Jurkat, Clone E6-1 (cell line): ENCODE data around the gene GYS1.

Experiments
- DNase-seq: peaks from one replicate; pipeline ENCODE4 v3.0.0-alpha.2; 2011; ENCODE audit warnings: low read depth, low spot score
- H3K4me3 ChIP-seq: 2 replicates; pipeline ENCODE4 v1.5.1; 2011; ENCODE audit warnings: mild to moderate bottlenecking, low read length, control low read depth, moderate library complexity

The GYS1 gene

DNA sequence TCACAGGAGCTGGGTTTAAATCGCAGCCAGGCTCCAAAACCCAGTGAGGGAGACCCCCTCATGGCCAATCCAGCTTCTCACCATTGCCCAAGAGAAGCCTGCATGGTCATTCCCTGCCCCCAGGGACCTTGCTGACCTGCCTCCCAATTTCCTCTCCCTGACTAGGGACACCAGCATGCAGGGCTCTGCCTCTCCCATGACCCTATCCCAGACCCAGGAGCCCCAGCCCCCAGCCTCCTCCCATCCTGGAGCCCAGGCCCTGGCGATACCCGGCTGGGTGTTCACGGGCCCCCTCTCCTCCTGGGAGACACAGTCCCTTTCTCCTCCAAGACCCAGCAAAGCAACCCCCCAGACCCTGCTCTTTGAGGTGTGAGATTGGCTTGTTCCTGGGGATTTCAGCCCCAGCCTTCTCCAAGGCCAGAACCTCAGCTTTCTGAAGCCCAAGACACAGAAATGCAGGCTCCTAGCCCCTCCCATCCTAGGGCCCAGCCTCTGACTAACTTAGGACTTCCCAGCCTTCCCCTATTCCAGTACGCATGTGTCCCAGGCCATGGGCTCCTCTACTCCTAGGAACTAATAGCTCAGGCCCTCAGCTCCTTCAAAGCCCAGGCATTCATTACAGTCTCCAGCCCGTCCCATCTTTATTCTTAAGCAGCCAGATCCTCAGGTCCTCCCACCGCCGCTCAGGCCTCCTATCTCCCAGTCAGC lies 1.1 kb downstream of the GYS1 start:
- peak overlapping the region; percentile 72 for H3K4me3 ChIP-seq
- no peak for DNase-seq

- H3K4me3 ChIP-seq, result no peak overlapping the region
- no peak for DNase-seq
These were observed 2.0 kb downstream of the GYS1 start for GRCh38 chr19:48991011-48991609.

- no peak for DNase-seq
- H3K4me3 ChIP-seq, result no peak overlapping the region
These were observed 2.7 kb downstream of the GYS1 start for GRCh38 chr19:48990400-48990799.

DNA sequence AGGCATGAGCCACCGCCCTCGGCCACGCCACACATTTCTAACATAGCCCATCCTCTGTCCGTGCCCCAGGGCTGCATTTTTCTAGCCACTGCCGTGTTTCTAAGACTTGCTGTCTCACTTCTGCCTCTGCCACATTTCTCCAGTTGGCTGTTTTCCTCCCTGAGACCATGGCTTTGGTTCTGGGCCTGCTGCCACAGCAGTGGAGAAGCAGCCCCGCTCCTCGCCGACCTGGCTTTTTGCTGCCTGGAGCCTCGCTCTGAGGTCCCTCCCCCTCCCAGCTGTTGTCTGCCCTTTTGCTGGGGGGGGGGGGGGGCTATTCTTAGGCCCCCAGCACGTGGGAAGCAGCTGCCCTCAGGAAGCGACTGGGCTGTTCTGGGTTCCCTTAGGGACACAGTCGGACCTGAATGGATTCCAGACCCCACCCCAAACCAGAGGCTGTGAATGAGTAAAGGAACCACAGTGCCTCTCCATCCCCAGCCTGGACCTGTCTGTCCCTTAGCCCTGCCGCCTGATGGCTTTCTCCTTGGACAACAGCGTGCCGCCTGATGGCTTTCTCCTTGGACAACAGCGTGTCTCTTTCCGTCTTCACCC lies 3.3 kb downstream of the GYS1 start:
- no peak overlapping the region for H3K4me3 ChIP-seq
- no peak for DNase-seq

GRCh38 chr19:48988860-48989259 lies 4.2 kb downstream of the GYS1 start:
- no peak for DNase-seq
- H3K4me3 ChIP-seq, result no peak overlapping the region

DNA sequence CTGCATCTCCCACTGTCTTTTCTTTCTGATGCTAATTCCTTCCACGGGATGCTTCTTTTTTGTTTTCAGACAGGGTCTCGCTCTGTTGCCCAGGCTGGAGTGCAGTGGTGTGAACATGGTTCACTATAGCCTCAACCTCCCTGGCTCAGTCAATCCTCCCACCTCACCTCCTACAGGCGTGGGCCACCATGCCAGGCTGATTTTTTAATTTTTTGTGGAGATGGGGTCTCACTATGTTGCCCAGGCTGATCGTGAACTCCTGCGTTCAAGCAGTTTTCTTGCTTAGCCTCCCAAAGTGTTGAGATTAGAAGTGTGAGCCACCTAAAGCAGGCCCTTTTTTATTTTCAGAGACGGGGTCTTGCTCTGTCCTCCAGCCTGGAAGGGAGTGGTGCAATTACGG lies 4.8 kb downstream of the GYS1 start:
- H3K4me3 ChIP-seq, result no peak overlapping the region
- DNase-seq, result no peak

DNA sequence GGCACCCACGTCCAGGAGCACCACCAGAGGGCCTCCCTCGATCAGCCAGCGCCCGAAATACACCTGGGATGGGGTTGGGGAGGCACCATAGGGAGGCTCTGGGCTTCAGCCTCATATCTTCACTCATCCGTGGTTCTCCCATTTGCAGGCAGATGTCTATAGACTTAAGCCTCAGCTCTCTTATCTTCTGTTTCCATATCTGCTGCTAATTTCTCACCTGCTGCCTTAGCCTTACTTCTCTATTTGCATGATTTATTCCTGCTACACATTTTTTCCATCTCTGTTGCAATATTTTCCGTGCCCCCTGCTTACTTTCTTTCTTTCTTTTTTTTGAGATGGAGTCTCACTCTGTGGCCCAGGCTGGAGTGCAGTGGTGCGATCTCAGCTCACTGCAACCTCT lies 5.8 kb downstream of the GYS1 start:
- no peak for DNase-seq
- no peak overlapping the region for H3K4me3 ChIP-seq

GRCh38 chr19:48986211-48986610 lies 6.9 kb downstream of the GYS1 start:
- no peak for DNase-seq
- H3K4me3 ChIP-seq, result no peak overlapping the region

GRCh38 chr19:48985711-48986110 lies 7.4 kb downstream of the GYS1 start:
- no peak overlapping the region for H3K4me3 ChIP-seq
- DNase-seq, result no peak

DNA sequence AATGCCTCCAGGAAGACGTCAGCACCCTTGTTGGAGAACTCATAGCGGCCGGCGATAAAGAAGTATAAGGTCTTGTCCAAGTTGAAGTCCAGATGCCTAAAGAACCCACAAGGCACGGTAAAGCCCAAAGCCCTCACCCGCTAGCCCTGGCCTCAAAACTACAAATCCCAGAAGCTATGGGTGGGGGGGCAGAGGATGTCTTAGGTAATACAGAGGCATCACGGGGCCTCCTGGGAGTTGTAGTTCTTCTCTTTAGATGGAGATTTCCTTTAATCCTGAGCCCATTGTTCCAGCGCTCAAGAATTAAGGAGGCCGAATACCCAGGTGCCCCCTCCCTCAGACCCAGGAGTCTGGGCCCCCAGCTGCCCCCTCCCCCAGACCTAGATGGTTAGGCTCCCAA lies 10.8 kb downstream of the GYS1 start:
- DNase-seq, result no peak
- H3K4me3 ChIP-seq, result no peak overlapping the region

- H3K4me3 ChIP-seq, result no peak overlapping the region
- DNase-seq, result no peak
These were observed 16.0 kb downstream of the GYS1 start for GRCh38 chr19:48977061-48977460.

DNA sequence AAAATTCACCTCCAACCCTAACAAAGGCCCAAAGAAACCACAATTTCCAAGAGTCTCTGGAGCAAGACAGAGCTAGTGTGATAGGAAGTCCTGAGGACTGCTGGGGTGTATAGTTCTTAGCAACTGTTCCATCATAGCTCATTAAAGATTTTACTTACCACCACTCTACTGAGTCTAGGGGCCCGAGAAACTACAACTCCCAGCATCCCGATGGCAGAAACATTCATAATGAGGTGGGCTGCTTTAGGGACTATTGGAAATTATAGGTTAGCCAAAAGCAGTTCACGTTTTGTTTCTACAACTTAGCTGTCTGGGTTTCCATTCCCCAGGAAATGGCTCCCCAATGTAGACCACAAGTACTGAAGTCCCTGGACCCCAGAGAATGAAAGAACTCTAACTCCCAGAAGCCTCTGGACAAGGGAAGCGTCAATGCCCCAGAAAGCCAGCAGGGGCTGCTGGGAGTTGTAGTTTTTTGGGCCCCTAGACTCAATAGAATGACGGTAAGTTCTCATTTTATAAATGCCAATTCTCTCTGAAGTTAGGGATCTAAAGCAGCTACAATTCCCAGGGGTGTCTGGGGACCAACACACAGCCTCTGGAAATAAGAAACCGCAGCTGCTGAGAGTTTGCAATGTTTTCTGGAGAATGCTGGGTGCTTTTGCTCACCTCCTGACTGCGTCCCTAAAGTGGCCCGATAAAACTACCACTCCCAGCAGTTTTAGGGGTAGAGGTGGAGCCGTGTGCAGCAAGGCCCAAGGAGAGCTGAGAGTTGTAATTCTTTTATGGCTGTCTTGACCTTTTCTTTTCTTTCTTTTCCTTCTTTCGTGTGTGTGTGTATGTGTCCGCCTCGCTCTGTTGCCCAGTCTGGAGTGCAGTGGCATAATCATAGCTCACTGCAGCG lies 16.9 kb downstream of the GYS1 start:
- no peak overlapping the region for H3K4me3 ChIP-seq
- peak; percentile 45 for DNase-seq

DNA sequence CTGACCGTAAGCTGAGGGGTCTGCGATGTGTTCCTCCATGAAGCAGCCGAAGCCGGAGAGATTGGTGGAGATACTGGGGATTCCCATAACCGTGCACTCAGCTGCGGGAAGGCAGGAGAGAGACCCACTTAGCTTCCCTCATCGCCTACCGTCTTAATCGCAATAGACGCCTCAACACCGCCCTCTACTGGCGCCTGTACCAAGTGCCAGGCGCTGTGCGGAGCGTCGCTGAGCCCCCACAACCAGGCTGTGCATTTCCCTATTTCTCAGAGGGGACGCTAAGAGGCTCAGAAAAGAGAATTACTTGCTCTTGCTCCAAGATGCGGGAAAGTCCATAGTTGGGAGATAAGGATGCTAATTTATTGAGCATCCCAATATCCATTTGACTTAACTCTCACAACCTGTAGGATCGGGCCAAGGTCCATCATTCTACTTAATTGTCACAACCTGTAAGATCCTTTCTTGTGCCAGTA lies 22.1 kb downstream of the GYS1 start:
- peak; percentile 70 for DNase-seq
- no peak overlapping the region for H3K4me3 ChIP-seq

DNA sequence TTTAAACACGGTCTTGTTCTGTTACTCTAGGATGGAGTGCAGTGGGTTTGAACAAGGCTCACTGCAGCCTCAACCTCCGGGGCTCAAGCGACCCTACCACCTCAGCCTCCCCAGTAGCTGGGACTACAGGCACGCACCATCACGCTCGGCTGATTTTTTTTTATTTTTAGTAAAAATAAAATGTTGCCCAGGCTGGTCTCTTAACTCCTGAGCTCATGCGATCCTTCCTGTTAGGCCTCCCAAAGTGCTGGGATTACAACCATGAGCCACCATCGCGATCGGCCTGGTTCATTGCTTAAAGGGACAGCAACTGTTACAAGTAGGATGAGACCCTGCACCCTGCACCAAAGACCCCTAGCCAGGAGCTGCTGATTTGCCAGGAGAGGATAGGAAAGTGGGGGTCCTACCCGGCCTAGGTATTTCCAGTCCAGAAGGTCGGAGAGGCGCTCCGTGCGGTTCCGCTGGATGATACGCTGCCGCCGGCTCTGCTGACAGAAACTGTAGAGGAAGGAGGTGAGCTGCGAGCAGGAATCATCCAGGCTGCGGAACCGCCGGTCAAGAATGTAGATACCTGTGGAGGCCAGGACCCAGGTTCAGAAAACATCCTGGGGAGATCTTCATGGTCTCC lies 22.9 kb downstream of the GYS1 start:
- DNase-seq, result no peak
- no peak overlapping the region for H3K4me3 ChIP-seq

- DNase-seq, result peak; percentile 85
- no peak overlapping the region for H3K4me3 ChIP-seq
These were observed 23.6 kb downstream of the GYS1 start for GRCh38 chr19:48969276-48970138.

- no peak for DNase-seq
- H3K4me3 ChIP-seq, result no peak overlapping the region
These were observed 24.3 kb downstream of the GYS1 start for GRCh38 chr19:48968813-48969218.

- DNase-seq, result no peak
- no peak overlapping the region for H3K4me3 ChIP-seq
These were observed 24.9 kb downstream of the GYS1 start for GRCh38 chr19:48968179-48968661.
